ENCODE measurements around the gene NACC1.

Gene NACC1

DNA sequence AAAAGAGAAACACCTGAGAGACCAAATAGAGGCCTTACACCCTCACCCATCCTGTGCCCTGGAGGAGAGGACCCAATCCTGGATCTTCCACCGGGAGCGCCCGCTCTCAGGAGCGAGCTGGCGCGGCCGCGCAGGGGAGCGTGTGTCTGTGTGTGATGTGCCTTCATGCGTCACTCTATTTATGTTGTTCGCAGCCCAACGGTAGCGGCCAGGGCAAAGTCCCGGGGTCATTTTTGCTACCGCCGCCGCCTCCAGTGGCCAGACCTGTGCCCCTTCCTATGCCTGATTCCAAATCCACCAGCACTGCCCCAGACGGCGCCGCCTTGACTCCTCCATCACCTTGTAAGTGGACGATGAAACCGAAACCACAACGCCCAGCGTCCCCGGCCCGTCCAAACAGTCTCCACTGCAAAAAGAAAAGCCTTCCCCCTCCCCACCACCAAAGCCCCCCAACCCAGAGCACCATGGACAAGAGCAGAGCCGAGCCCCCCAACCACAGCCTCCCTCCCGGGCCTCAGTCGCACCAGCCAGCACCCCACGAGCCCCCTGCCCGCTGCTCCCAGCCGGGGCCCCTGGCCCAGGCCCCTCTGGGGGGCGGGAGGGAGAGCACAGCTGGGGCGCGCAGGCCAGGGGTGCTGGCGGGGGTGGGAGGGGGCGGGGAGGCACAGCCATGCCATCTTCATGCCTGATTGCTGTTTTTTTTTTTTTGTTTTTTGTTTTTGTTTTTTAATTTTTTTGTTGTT lies 30.1 kb upstream of the NACC1 start:
- DNase-seq (ENCODE audit: low read depth) = no peak

DNA sequence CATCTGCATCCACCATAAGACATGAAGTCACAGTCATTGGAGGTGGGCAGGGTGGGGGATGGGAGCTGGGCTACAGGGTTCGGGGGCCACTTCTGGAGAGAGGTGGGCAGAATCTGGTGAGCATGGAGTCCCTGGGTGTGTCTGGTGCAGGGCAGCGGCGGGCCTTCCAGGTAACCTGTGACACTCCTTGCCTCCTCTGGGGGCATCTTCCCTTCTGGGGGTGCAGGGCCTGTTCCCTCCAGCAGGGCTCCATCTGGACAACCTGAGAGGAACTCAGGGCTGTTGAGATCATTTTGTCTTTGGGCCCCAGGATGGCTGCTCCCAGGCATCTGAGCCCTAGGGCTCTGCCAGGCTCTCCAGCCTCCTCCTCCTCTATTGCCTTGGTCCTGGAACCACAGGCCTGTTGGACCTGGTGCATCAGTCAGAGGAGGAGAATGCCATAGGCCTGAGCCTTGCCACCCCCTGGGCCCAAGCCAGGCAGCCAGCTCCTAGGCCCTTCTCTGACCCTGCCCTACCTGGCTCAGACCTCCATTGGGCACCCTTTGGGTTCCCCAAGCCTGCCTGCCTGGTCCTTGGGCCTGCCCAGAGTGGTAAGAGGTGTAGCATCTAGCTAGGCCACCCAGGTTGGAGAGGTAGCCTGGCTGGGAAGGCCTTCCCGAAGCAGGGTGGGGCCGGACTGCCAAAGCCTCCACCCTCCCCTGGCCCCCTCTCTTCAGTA lies 28.8 kb upstream of the NACC1 start:
- no peak for DNase-seq (ENCODE audit: low read depth)

DNA sequence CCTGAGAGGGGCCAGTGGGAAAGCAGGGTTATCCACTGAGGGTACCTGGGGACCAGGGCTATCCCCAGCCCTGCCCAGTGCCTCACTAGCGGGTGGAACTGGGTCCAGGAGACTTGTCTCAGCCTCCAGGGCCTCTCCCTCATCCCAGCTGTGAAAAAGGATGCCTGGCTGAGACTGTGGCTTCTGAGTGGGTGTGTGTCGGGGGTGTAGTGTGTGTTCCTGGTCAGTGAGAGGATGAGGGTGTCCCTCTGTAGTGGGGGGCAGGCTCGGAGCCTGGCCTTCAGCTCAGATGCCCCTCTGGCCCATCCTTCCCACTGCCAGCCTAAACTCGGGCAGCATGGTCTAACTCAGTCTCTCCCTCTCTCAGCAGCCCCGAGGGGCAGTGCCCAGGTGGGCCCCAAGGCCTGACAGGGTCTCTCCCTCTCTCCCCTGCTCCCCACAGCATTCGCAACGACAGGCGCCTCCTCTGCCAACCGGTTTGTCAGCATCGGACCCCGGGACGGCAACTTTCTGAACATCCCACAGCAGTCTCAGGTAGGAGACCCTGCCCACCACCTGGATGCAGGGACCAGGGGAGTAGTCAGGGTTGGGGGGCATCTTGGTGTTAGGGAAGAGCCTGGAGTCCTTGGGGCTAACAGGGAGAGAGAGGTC lies 28.1 kb upstream of the NACC1 start:
- DNase-seq (ENCODE audit: low read depth) = no peak

DNA sequence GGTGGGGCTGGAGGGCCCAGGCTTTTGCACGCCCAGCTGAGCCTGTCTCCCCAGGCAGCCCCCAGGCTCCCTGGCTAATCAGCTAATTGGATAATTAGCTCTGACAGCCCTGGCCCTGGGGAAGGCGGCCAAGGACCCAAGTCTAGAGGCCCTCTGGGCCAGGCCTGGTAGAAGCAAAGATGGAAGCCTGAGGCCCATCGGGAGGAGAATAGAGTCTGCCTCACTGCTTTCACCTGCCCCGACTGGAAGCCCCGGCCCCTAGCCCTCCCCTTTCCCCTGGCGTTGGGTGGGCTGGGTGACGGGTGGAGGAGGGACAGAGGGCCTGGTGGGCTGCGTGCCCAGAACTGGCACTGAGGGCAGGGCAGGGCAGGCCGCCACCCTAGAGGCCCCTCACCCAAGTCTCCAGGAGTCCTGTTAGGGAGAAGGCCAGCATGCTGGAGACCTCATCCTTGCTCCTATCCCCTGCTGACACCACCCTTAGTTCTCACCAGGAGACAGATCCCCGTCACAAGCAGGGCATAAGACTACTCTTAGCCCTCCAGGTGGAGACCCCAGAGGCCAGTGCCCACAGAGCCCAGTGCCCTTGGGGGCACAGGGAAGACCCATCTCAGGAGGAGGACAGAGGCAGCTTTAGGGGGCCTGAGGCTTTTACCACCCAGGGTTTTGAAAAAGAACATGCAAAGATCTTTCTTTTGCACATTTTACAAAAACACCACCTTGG lies 27.4 kb upstream of the NACC1 start:
- DNase-seq (ENCODE audit: low read depth) = no peak

DNA sequence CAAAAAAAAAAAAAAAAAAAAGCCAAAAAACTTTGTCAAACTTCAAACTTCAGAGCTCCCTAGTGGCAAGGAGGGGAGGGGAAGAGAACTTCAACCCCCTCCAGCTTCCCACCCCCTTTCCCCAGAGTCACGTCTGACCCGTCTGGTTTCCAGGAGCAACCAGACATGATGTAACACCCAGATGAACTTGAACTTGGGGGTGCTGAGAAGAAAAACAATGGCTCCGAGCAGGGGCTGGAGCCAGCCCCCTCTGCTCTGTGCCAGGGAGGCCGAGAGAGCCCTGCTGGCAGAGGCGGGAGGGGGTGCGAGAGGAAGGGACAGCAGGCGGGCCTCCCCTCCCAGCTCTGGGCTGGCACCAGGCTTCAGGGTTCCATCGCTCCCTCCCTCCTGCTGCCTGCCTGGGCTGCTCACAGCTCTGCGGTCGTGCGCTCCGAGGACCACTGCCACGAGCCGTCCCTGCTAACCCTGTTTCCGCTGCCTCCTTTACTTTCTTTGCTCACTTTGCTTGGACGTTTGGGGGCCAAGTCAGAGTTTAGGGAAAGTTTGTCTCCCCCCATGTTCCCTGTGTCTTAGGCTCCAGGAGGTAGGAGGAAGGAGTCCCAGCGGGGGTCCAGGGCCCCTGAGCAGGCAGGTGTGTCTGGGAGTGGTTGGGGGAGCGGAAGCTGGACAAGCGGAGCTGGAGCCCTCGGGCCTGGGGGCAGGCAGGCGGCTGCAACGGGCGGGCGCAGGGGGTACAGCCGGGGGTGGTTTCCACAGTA lies 26.5 kb upstream of the NACC1 start:
- no peak for DNase-seq (ENCODE audit: low read depth)

DNA sequence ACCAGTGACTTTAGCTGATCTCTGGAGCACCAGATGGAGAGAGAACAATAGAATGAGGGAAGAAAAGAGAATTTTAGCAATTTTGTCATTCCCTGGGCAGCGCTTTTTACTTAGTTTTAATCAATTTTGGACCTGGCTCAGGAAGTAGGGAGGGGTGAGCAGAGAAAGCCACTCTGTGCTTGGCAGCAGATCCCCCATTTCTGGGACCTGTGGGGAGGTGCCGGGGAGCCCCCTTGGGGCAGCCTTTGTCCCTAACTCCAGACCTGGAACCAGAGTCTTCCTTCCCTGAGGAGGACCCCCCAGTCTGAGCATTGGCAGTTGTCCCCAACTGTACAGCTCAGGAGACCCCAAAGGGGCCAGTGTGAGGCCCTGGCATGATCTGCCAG lies 25.9 kb upstream of the NACC1 start:
- DNase-seq (ENCODE audit: low read depth) = no peak

DNA sequence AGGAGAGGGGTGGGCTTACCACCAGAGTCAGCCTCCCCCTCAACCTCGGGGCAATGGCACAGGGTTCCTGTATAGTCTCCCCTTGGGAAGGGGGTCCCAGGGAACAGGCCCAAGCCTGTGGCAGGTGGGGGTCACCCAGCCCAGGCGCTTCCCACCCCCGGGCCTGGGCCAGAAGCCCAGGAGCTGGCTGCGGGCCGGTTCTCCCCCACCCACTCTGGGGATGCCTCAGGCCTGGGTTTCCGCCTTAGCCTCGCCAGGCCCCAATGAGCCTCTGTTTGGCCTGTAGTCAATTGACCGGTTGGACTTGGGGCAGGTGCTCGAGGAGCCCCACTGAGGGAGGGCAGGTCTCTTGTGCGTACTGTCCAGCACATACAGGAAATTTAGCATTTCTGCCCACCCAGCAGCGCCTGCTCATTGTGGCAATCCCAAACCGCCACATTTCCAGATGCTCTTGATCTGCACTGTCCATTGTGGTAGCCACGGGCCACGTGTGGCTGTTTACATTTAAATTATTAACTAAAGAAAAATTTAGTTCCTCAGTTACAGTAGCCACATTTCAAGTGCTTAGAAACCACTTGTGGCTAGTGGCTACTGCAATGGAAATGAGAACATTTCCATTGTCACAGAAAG lies 25.3 kb upstream of the NACC1 start:
- no peak for DNase-seq (ENCODE audit: low read depth)

DNA sequence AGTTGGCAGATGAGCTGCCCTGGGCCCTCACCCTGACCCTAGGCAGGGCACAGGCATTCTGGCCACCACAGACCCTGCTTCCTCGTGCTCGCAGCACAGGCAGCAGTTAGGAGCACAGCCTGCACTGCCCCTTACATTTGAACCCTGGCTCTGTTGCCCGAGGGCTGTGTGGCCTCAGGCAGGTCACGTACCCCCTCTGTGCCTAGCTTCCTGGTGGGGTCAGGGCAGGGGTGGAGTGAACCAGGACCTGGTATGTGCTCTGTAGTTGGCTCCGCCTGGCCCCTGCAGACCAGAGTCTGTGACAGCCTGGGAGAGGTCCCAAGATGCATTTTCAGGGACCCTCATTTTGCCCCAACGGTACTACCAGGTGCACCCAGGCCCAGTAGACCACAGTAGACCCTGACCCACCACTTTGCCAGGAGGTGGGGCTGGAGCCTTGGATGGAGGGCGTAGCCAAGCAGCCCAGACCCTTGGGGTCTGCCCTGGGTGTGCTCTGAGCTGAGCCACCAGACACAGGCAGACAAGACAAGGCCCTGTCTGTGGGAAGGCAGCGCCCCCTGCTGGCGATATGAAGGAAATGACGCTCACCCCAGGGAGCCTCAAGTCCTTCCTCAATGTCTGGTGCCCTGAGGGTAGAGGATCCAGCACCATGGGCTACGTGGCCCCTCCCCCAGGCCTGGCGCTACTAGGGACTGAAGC lies 24.5 kb upstream of the NACC1 start:
- peak; percentile 68 for DNase-seq (ENCODE audit: low read depth)

DNA sequence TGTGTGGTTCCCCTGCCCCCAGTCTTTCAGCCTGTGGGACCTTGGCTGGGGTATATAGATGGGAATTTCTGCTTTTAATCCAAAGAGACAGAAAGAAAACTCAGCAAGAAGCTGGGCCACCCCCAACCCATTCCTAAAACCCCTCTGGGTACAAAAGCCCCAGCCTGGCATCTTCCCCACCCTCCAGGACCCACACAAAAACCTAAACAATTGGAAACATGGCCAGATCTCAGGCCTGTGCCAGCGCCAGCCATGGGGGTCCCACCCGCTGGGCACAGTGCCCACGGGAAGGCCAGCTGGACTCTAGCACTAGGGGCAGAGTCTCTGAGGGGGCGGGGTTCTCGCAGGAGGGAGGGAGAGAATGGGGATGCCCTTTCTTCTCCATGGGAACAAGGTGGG lies 24.0 kb upstream of the NACC1 start:
- no peak for DNase-seq (ENCODE audit: low read depth)

DNA sequence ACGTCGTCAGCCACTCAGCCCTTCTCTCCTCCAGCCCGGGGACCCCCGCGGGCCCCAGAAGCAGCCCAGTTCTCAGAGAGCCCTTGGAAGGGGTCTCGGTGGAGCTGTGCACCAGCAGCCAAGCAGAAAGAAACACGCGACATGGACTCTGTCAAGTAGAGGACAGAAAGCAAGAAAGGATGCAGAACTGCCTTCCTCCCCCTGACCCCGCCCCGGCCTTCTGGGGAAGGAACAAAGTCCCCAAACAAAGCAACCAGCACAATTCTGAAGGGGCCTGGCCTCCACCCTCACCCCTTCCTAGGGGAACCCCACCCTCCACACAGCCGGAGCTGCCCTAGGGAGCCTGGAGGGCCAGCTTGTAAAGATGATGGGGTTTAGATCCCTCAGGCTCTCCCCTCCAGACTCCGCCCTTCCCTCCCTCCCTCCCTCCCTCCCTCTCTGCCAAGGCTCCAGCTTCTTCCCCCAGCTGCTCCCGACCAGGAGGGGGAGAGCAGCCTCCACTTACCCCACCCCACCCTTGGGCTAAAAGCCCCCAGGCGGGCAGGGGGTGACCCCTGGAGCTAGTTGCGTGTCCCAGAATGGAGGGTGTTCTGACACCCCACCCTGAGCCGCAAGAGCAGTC lies 23.2 kb upstream of the NACC1 start:
- DNase-seq (ENCODE audit: low read depth) = no peak

DNA sequence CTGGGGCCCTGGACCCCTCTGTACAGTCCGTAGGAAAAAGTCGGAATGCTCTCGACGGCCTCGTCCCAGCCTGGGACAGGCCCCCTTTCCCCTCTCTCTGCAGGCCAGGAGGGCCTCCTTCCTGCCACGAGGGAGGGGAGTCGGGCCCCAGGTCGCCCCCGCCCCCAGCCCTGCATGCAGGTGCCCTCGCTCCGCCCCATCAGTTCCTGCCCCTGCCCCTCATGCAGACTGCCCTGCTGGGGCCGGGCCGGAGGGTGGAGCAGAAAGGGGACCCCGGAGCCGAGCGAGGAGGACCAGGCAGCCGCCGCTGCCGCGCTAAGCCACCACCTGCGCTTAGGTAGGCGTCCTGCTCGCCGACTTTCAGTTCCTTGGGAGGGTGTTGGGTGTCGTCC lies 22.7 kb upstream of the NACC1 start:
- DNase-seq (ENCODE audit: low read depth) = no peak

DNA sequence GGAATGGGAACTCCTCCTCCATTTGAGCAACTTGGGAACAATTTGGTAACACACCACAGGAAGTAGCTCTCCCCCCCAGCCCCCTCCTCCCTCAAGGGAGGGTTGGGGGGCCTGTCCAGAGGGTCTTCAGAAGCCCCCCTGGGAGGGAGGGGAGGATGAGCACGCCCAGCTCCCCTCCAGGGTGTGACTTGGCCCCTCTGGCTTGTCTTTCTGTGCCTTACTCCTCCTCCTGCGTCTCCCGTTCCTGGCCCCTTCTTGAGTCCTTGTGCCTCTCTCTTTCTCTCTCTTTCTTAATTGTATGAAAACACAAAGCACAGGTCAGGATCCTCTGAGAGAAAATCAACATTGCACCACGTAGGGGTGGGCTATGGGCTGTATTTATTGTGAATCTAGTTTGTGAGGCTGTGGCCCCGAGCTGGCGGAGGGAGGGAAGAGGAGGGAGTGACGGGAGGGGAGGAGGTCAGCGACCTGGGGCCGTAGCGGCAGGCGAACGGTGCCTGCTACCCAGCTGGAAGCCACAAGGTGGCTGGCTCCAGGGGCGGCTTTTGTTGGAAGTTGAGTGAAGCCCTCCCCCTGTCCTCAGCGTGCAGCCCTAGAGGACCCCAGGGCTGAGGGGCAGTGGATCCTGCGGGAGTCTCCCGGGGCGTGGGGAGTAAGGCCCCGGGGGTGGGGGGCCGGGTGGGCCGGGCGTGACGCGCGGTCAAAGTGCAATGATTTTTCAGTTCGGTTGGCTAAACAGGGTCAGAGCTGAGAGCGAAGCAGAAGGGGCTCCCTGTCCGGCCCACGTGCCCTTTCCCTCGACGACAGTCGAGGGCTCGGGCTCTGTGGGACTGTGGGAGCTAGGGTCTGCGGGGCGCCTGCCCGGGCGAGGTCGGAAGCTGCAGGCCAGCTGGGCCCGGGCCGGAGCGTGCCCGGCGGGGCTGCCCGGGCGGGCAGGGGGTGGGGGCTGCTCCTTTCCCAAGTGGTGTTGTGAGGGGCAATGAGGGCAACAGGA lies 21.8 kb upstream of the NACC1 start:
- DNase-seq (ENCODE audit: low read depth) = no peak

DNA sequence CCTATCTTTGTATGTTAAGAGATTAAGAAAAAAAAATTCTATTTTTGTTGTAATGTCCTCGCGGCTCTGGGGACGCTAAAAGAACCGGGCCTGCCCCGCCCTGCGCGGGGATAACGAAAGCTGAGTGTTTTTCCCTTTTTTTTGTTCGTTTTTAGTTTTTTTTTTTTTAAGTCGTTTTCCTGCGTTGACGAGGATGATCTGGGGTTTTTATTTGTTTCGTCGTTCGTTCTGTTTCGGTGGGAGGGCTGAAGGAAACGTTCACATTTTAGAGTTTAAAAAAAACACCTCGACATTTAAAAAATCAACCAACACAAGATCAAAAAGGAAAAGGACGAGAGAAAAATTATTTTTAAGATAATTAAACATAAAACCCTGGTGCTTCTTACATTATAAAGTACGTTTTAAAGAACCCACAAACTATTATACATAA lies 21.0 kb upstream of the NACC1 start:
- DNase-seq (ENCODE audit: low read depth) = no peak

DNA sequence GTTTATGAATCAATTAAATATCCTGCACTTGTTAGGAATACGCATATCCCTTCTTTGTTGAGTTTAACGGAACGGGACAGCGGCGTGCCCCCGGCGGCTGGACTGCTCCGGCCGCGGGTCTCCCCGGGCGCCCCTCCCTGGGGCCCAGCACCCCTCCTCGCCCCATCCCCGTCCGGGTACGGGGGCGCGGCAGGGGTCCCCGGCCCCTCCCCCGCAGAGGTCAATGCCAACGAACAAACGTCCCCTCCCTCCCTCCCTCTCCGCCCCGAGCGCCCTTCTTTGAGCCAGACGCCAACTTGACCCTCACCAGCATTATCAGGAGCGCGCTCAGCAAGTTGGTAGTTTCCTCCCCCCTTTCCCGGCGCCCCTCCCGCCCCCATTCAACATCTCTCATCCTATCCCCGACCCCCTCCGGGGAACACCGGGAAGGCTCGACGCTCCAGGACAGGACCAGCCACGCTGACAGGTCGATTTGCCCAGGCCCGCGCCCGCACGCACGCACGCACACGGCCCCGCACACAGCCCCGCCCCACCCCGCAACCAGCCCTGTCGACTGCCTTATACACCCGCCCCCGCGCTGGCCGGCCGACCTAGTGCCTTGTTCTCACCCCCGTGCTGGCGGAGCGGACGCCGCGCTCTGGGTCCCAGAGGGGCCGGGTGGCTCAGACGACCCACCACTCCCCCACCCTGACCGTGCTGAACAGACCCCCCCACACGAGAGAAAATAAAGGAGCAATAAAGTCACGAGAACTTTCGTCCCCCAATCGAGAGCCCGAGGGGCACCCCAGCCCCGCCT lies 20.4 kb upstream of the NACC1 start:
- no peak for DNase-seq (ENCODE audit: low read depth)

DNA sequence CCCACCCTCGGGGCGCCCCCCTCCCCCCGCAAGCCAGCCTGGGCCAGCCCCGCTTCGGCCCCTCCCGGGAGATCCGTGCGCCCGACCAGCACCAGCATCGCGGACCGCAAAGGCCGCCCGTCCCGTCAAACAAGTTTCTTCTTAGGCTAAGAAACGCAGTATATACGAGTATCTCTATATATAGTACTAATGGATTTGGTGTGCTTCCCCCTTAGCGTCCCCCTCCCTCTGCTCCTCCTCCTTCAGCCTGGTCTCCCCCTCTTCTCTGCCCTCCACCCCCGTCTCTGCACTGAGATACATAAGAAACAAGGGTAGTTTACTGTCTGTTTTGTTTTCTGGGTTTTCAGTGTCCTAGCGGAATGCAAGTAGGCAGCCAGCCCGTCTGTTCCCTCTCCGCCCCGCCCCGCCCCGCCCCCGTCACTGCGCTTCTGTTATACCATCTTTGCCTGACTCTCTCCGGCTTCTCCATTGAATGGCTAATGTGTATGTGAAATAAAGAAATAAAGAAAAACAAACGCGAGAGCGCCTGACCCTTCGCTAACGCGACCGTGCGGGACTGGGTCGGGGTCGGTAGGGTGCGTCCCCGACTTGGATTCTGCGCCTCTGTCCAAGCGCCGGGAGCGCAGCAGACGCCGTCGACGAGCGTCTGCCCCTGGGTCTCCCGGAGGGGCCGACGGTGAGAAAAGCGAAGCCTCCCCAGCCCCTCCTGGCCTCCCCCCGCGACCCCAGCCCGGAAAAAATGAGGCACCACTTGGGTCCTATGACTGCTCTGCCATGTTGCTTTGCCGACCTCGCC lies 19.6 kb upstream of the NACC1 start:
- no peak for DNase-seq (ENCODE audit: low read depth)

DNA sequence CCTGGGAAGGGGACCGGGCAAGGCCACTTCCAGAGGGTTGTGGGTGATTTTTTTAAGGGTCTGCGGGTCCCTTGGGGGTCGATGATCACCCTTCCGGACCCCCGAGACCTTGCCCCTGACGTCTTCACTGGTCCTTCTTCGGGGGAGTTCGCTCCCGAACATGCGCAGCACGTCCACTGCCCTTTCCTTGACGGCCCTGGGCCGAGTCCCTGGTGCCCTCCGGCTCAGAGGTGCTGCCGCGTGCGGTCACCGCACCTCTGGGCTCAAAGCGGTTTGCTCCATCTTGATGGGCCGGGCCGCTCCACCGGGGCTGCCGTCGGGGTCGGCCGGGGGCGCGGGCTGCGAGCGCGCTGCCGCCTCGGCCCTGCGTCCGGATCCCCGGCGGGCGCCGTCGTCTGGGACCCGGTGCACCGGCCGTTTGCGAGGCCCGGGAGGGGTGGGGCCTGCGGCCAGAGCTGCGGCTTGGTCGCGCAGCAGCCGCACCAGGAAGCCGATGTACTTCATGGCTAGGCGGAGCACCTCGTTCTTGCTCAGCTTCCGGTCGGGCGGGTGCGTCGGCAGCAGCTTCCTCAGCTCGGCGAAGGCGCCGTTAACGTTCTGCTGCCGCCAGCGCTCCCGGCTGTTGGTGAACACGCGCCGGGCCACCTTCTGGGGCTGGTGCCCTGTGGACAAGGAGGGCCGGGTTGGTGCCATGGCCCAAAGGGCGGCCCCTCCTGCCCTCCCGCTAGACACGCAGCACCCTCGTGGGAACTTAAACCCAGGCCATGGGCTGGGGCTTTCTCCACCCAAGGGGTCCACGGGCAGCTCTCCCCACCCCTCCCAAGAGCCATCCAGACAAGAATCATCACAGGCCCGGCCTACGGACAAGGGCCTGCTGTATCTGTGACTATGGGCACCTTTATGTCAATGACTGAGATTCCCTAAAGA lies 18.7 kb upstream of the NACC1 start:
- DNase-seq (ENCODE audit: low read depth) = peak; percentile 57

Measured in activated T-cell treated with anti-CD3 and anti-CD28 coated beads for 24 hours (primary cell).